SK-N-SH (cell line): ENCODE measurements around the gene MIGA2. TPM values are rescaled to one million over a fixed set of nuclear protein-coding genes. Genes with fewer than 3 reads are reported as not detected.

Experiments used
- CTCF ChIA-PET: fragments of 300-600, 350-600 bp; formaldehyde crosslinking; extraction: SDS; loops from one replicate; lab custom pipeline; 2021; lab: Yijun Ruan, JAX
- POLR2A ChIA-PET: fragments of 350-600 bp; sonication (Branson Sonifier 250); formaldehyde crosslinking; extraction: SDS; loops from one replicate; lab custom pipeline; 2020; ENCODE audit warnings: antibody characterized with exemption, inconsistent platforms; lab: Yijun Ruan, JAX
- DNase-seq: peaks from one replicate; pipeline ENCODE4 v3.0.0; 2012
- H2AFZ ChIP-seq: fragments of 200-600 bp; sonication (generic); 2 replicates; pipeline ENCODE4 v1.8.1; 2016; ENCODE audit warnings: antibody characterized with exemption, mild to moderate bottlenecking, low read depth
- H3F3A ChIP-seq: fragments of 200-600 bp; sonication (generic); replicated peaks from 2 replicates; pipeline ENCODE3; 2016; ENCODE audit warnings: antibody characterized with exemption, mild to moderate bottlenecking; ENCODE audit not compliant: insufficient read depth
- H3K27ac ChIP-seq, 2 experiments: fragments of 200-500 bp in 1 of 2; fragments of 200-600 bp in 1 of 2; sonication (Bioruptor generic) in 1 of 2; sonication (generic), shearing (Covaris generic) in 1 of 2; 2 replicates each; pipeline versions ENCODE4 v1.5.1 to v1.6.1; 2014 to 2016; ENCODE audit warnings: low read depth in 2 of 2, inconsistent platforms in 1 of 2, low read length in 1 of 2, mild to moderate bottlenecking in 1 of 2, mixed read lengths in 1 of 2
- H3K27me3 ChIP-seq: fragments of 200-600 bp; sonication (generic), shearing (Covaris generic); 2 replicates; pipeline ENCODE4 v1.6.1; 2016; ENCODE audit warnings: mixed run types; ENCODE audit not compliant: insufficient read depth
- H3K36me3 ChIP-seq, 2 experiments: fragments of 200-500 bp in 1 of 2; fragments of 200-600 bp in 1 of 2; sonication (Bioruptor generic) in 1 of 2; sonication (generic) in 1 of 2; replicated peaks in 1 of 2; 2 replicates each; pipeline versions ENCODE3 to v1.5.1; 2014 to 2016; ENCODE audit warnings: low read length in 1 of 2, mild to moderate bottlenecking in 1 of 2; ENCODE audit not compliant: insufficient read depth in 2 of 2, control insufficient read depth in 1 of 2
- H3K4me1 ChIP-seq, 2 experiments: fragments of 200-500 bp in 1 of 2; fragments of 200-600 bp in 1 of 2; sonication (Bioruptor generic) in 1 of 2; sonication (generic), shearing (Covaris generic) in 1 of 2; 2 replicates each; pipeline versions ENCODE4 v1.5.1 to v1.6.1; 2014 to 2016; ENCODE audit warnings: low read depth in 1 of 2, low read length in 1 of 2, mixed run types in 1 of 2; ENCODE audit not compliant: insufficient read depth in 2 of 2, control insufficient read depth in 1 of 2
- H3K4me2 ChIP-seq: fragments of 200-600 bp; sonication (generic), shearing (Covaris generic); 2 replicates; pipeline ENCODE4 v1.6.1; 2017; ENCODE audit warnings: mixed run types
- H3K4me3 ChIP-seq, 2 experiments: fragments of 200-500 bp in 1 of 2; fragments of 200-600 bp in 1 of 2; sonication (Bioruptor generic) in 1 of 2; sonication (generic), shearing (Covaris generic) in 1 of 2; 2 replicates each; pipeline versions ENCODE4 v1.5.1 to v1.8.1; 2014 to 2016; ENCODE audit warnings: low read depth in 2 of 2, inconsistent platforms in 1 of 2, low read length in 1 of 2, mild to moderate bottlenecking in 1 of 2, mixed read lengths in 1 of 2, moderate library complexity in 1 of 2
- H3K79me2 ChIP-seq: fragments of 200-600 bp; sonication (generic); 2 replicates; pipeline ENCODE4 v1.8.1; 2017; ENCODE audit warnings: mild to moderate bottlenecking; ENCODE audit not compliant: insufficient read depth
- H3K9ac ChIP-seq: fragments of 200-600 bp; sonication (generic); 2 replicates; pipeline ENCODE4 v1.6.1; 2017; ENCODE audit warnings: mixed run types
- H3K9me2 ChIP-seq: fragments of 200-600 bp; sonication (generic); 2 replicates; pipeline ENCODE4 v1.6.1; 2017; ENCODE audit warnings: mixed run types
- H3K9me3 ChIP-seq: fragments of 200-600 bp; sonication (generic); 2 replicates; pipeline ENCODE4 v1.6.1; 2017; ENCODE audit warnings: mixed run types, mild to moderate bottlenecking, moderate library complexity
- H4K20me1 ChIP-seq: fragments of 200-600 bp; sonication (generic); 2 replicates; pipeline ENCODE4 v1.6.1; 2017; ENCODE audit warnings: mild to moderate bottlenecking, mixed run types; ENCODE audit not compliant: insufficient read depth
- CHD2 ChIP-seq: fragments of 150-350 bp; IDR thresholded peaks from 2 replicates; pipeline ENCODE4 v1.6.1; 2018; ENCODE audit warnings: low read length; ENCODE audit not compliant: partially characterized antibody
- EP300 ChIP-seq, 2 experiments: IDR thresholded peaks; 2 replicates each; pipeline versions ENCODE4 v1.4.0 to v1.6.1; 2012; ENCODE audit warnings: borderline replicate concordance in 1 of 2, low read depth in 1 of 2, low read length in 1 of 2
- GABPA ChIP-seq: IDR thresholded peaks from 2 replicates; pipeline ENCODE4 v1.4.0; 2012; ENCODE audit warnings: low read depth, mild to moderate bottlenecking
- IRF3 ChIP-seq: fragments of 150-350 bp; IDR thresholded peaks from 2 replicates; pipeline ENCODE4 v1.6.1; 2016; ENCODE audit warnings: mild to moderate bottlenecking, low read depth, low read length
- MAX ChIP-seq: IDR thresholded peaks from 2 replicates; pipeline ENCODE4 v1.4.0; 2012; ENCODE audit warnings: low read depth
- MXI1 ChIP-seq: IDR thresholded peaks from 2 replicates; pipeline ENCODE4 v1.6.1; 2012; ENCODE audit warnings: mild to moderate bottlenecking, low read depth, low read length, improper control_type of control experiment
- NRF1 ChIP-seq: IDR thresholded peaks from 2 replicates; pipeline ENCODE4 v1.6.1; 2012; ENCODE audit warnings: low read depth, mild to moderate bottlenecking, low read length
- POLR2AphosphoS5 ChIP-seq: IDR thresholded peaks from 2 replicates; pipeline ENCODE4 v1.6.1; 2012; ENCODE audit warnings: low read depth, low read length
- RCOR1 ChIP-seq: fragments of 150-350 bp; IDR thresholded peaks from 2 replicates; pipeline ENCODE4 v1.6.1; 2017; ENCODE audit warnings: antibody characterized with exemption, low read length
- TAF1 ChIP-seq: IDR thresholded peaks from 2 replicates; pipeline ENCODE4 v1.6.1; 2012; ENCODE audit warnings: low read depth, mild to moderate bottlenecking, low read length, moderate library complexity, borderline replicate concordance
- YY1 ChIP-seq: IDR thresholded peaks from 2 replicates; pipeline ENCODE4 v1.4.0; 2012; ENCODE audit warnings: low read depth, mild to moderate bottlenecking
- ZBTB33 ChIP-seq: IDR thresholded peaks from 2 replicates; pipeline ENCODE4 v1.4.0; 2012; ENCODE audit warnings: low read depth, borderline replicate concordance
- WGBS: methylation state at CpG from one replicate; pipeline ENCODE4 v1.1.6; 2017; ENCODE audit warnings: low lambda C conversion rate; 5-methylcytosine and 5-hydroxymethylcytosine counted together
- polyA plus RNA-seq, 3 experiments: library from polyadenylated mRNA; depleted of rRNA; stranded (reverse); fragments of >200 nt; gene quantifications; 2 replicates each; pipeline ENCODE4 v1.2.3, GENCODE V29; 2012

The MIGA2 gene
- polyA plus RNA-seq, 1 of the 3 experiments (the other 2 are of a cell fraction): 21.2 TPM

- Histone ChIP-seq H3K9me2 (no peaks in the 10 kb centered on the region), H3K9me3 (no peaks in the 10 kb centered on the region), H3K27ac (peak within 1 kb of the TSS; percentile 97), H2AFZ (peak within 1 kb of the TSS; percentile 89), H3K9ac (peak within 1 kb of the TSS; percentile 92), H3K27me3 (no peaks in the 10 kb centered on the region), H3K4me3 (peak within 1 kb of the TSS; percentile 88 to 91), H3K4me1 (peaks cover 11 to 19% of the 10 kb centered on the region in 2 experiments; a peak in 2 of 4 replicates), H3K4me2 (peak within 1 kb of the TSS; percentile 100), H3F3A (peaks cover 10% of the 10 kb centered on the region), H3K79me2 (peaks cover 68% of the 10 kb centered on the region), H4K20me1 (no peaks in the 10 kb centered on the region), H3K36me3 (peaks cover 0 to 9% of the 10 kb centered on the region in 2 experiments)
- ChIA-PET POLR2A (interaction anchor here (2.0 kb wide), 1 partner anchor 21 kb away, joined by 5 read pairs; no protein-coding TSS in a partner anchor), CTCF (interaction anchor here (0.8 to 8.4 kb wide), 7 partner anchors 14 to 513 kb away, joined by 3 to 52 read pairs (median 4); no protein-coding TSS in a partner anchor)
- DNase-seq: peak; percentile 100
- TF ChIP-seq MAX: peak; percentile 78
- peak; percentile 94 for TF ChIP-seq YY1
- no peak for TF ChIP-seq ZBTB33
- TF ChIP-seq NRF1: peak; percentile 90
- peak; percentile 98 for TF ChIP-seq POLR2AphosphoS5
- TF ChIP-seq CHD2: peak; percentile 4
- TF ChIP-seq MXI1: peak; percentile 70; the same call in 1 of the 2 replicates
- no peak for TF ChIP-seq IRF3
- TF ChIP-seq GABPA: no peak
- 0 out of 4 replicates have a peak, but pooled peaks of 1 of the 2 experiments have one; percentile 17 for TF ChIP-seq EP300 (IDR thresholded peaks at IDR 0.05; ENCODE audit: borderline replicate concordance in 1 of 2, low read depth in 1 of 2, low read length in 1 of 2)
- no peak for TF ChIP-seq RCOR1
- TF ChIP-seq TAF1: peak; percentile 87
- 0% methylated on average over 19 of the region's 77 CpGs for WGBS
These were observed 74.5 kb downstream of the MIGA2 start, which contains the start of the genes CRAT and PTPA for GRCh38 chr9:129110740-129111527. Gene CRAT (minus strand): TSS chr9:129110793. CDS start chr9:129110509, 284 bp downstream. Gene PTPA (plus strand): TSS chr9:129111415. CDS start chr9:129111601, 186 bp downstream.
